Measurements from ENCODE around the gene RNF6. TPM values are rescaled to one million over a fixed set of nuclear protein-coding genes. Genes with fewer than 3 reads are reported as not detected.

RNF6 gene
- total and polyA plus RNA-seq, 2 experiments from 2014 or later: 43.7 to 50.6 TPM

- Histone ChIP-seq H3F3A (ENCODE audit: insufficient read depth) (peaks cover 14% of the 10 kb centered on the region; the same call in 1 of the 2 replicates), H2AFZ (peak overlapping the region; percentile 86), H4K20me1 (ENCODE audit: insufficient read depth) (no peaks in the 10 kb centered on the region), H3K4me2 (ENCODE audit: unreplicated experiment) (peak overlapping the region; percentile 84), H3K27ac (no peak overlapping the region), H3K9me2 (ENCODE audit: insufficient read depth) (no peaks in the 10 kb centered on the region), H3K4me3 (peak overlapping the region; percentile 83), H3K4me1 (ENCODE audit: insufficient read depth) (peaks cover 7% of the 10 kb centered on the region; the same call in 1 of the 2 replicates), H3K79me2 (ENCODE audit: insufficient read depth) (no peaks in the 10 kb centered on the region), H3K27me3 (replicated peaks; ENCODE audit: insufficient read depth) (no peaks in the 10 kb centered on the region), H3K9ac (peak overlapping the region; percentile 77), H3K36me3 (ENCODE audit: low read depth) (no peaks in the 10 kb centered on the region), H3K9me3 (ENCODE audit: low read depth) (no peaks in the 10 kb centered on the region)
- peak; percentile 29 for DNase-seq
- in situ Hi-C loops (cut with MboI): loop anchor here (10.0 to 25.0 kb wide), 2 partner anchors 308 to 700 kb away; no protein-coding TSS in a partner anchor
- TF ChIP-seq EZH2phosphoT487 (IDR thresholded peaks at IDR 0.05; ENCODE audit: insufficient read depth, low read depth): no peak
- TF ChIP-seq EZH2 (IDR thresholded peaks at IDR 0.05; ENCODE audit: insufficient read depth, poor library complexity, severe bottlenecking): no peak
- 2 to 3% methylated on average over 20 of the region's 22 CpGs for WGBS, 2 experiments (ENCODE audit: low coverage in 1 of 2, low lambda C conversion rate in 2 of 2, missing lambda C conversion rate in 2 of 2)
These were observed 35.1 kb downstream of the RNF6 start for GRCh38 chr13:26186995-26187394.

- Histone ChIP-seq H3F3A (ENCODE audit: insufficient read depth) (peaks cover 14% of the 10 kb centered on the region; the same call in 1 of the 2 replicates), H3K79me2 (ENCODE audit: insufficient read depth) (no peaks in the 10 kb centered on the region), H3K9me3 (ENCODE audit: low read depth) (no peaks in the 10 kb centered on the region), H3K4me3 (peak overlapping the region; percentile 83), H3K4me2 (ENCODE audit: unreplicated experiment) (peak overlapping the region; percentile 89), H3K9ac (peak overlapping the region; percentile 77), H3K9me2 (ENCODE audit: insufficient read depth) (no peaks in the 10 kb centered on the region), H3K27me3 (replicated peaks; ENCODE audit: insufficient read depth) (no peaks in the 10 kb centered on the region), H4K20me1 (ENCODE audit: insufficient read depth) (no peaks in the 10 kb centered on the region), H2AFZ (peak overlapping the region; percentile 86), H3K36me3 (ENCODE audit: low read depth) (no peaks in the 10 kb centered on the region), H3K4me1 (ENCODE audit: insufficient read depth) (peaks cover 7% of the 10 kb centered on the region; the same call in 1 of the 2 replicates), H3K27ac (peak overlapping the region; percentile 63)
- DNase-seq: peak; percentile 92
- TF ChIP-seq EZH2phosphoT487 (IDR thresholded peaks at IDR 0.05; ENCODE audit: insufficient read depth, low read depth) (no peak), EZH2 (IDR thresholded peaks at IDR 0.05; ENCODE audit: insufficient read depth, poor library complexity, severe bottlenecking) (no peak)
- WGBS, 2 experiments (ENCODE audit: low coverage in 1 of 2, low lambda C conversion rate in 2 of 2, missing lambda C conversion rate in 2 of 2): 1% methylated on average over 44 to 70 of the region's 76 CpGs
- in situ Hi-C loops (cut with MboI): loop anchor here (10.0 to 25.0 kb wide), 2 partner anchors 309 to 701 kb away; no protein-coding TSS in a partner anchor
These were observed 35.8 kb downstream of the RNF6 start for GRCh38 chr13:26186118-26186870.

GRCh38 chr13:26185720-26186117 is 36.4 kb downstream of the RNF6 start:
- Histone ChIP-seq H2AFZ (peak overlapping the region; percentile 86), H3K27ac (peak overlapping the region; percentile 63), H3K9me3 (ENCODE audit: low read depth) (no peaks in the 10 kb centered on the region), H4K20me1 (ENCODE audit: insufficient read depth) (no peaks in the 10 kb centered on the region), H3K27me3 (replicated peaks; ENCODE audit: insufficient read depth) (no peaks in the 10 kb centered on the region), H3K9ac (peak overlapping the region; percentile 77), H3K36me3 (ENCODE audit: low read depth) (no peaks in the 10 kb centered on the region), H3F3A (ENCODE audit: insufficient read depth) (peaks cover 10% of the 10 kb centered on the region; the same call in 1 of the 2 replicates), H3K9me2 (ENCODE audit: insufficient read depth) (no peaks in the 10 kb centered on the region), H3K4me3 (peak overlapping the region; percentile 83), H3K4me2 (ENCODE audit: unreplicated experiment) (peak overlapping the region; percentile 89), H3K79me2 (ENCODE audit: insufficient read depth) (no peaks in the 10 kb centered on the region), H3K4me1 (ENCODE audit: insufficient read depth) (peaks cover 7% of the 10 kb centered on the region; the same call in 1 of the 2 replicates)
- WGBS, 2 experiments (ENCODE audit: low coverage in 1 of 2, low lambda C conversion rate in 2 of 2, missing lambda C conversion rate in 2 of 2): 34 to 37% methylated on average over 8 of the region's 8 CpGs
- in situ Hi-C loops (cut with MboI): loop anchor here (10.0 to 25.0 kb wide), 2 partner anchors 309 to 702 kb away; no protein-coding TSS in a partner anchor
- TF ChIP-seq EZH2 (IDR thresholded peaks at IDR 0.05; ENCODE audit: insufficient read depth, poor library complexity, severe bottlenecking): no peak
- TF ChIP-seq EZH2phosphoT487 (IDR thresholded peaks at IDR 0.05; ENCODE audit: insufficient read depth, low read depth): no peak
- DNase-seq: no peak

- Histone ChIP-seq H4K20me1 (ENCODE audit: insufficient read depth) (no peaks in the 10 kb centered on the region), H3K4me3 (no peak overlapping the region), H3K9me3 (ENCODE audit: low read depth) (no peaks in the 10 kb centered on the region), H2AFZ (no peak overlapping the region), H3K4me2 (ENCODE audit: unreplicated experiment) (no peak overlapping the region), H3K27ac (no peak overlapping the region), H3K27me3 (replicated peaks; ENCODE audit: insufficient read depth) (no peaks in the 10 kb centered on the region), H3F3A (ENCODE audit: insufficient read depth) (peaks cover 8% of the 10 kb centered on the region; the same call in 1 of the 2 replicates), H3K79me2 (ENCODE audit: insufficient read depth) (no peaks in the 10 kb centered on the region), H3K9ac (no peak overlapping the region), H3K9me2 (ENCODE audit: insufficient read depth) (no peaks in the 10 kb centered on the region), H3K36me3 (ENCODE audit: low read depth) (no peaks in the 10 kb centered on the region), H3K4me1 (ENCODE audit: insufficient read depth) (peaks cover 4% of the 10 kb centered on the region; the same call in 1 of the 2 replicates)
- no peak for TF ChIP-seq EZH2phosphoT487 (IDR thresholded peaks at IDR 0.05; ENCODE audit: insufficient read depth, low read depth)
- TF ChIP-seq EZH2 (IDR thresholded peaks at IDR 0.05; ENCODE audit: insufficient read depth, poor library complexity, severe bottlenecking): no peak
- WGBS, 2 experiments (ENCODE audit: low coverage in 1 of 2, low lambda C conversion rate in 2 of 2, missing lambda C conversion rate in 2 of 2): 37 to 42% methylated on average over 8 of the region's 8 CpGs
- peak; percentile 82 for DNase-seq
- in situ Hi-C loops (cut with MboI): loop anchor here (5.0 to 25.0 kb wide), 3 partner anchors 310 to 702 kb away; no protein-coding TSS in a partner anchor
These were observed 37.3 kb downstream of the RNF6 start for GRCh38 chr13:26184791-26185250.

Measured in GM23248 (cell line).